ENCODE results near the gene SCNM1. TPM values are rescaled to one million over a fixed set of nuclear protein-coding genes. Genes with fewer than 3 reads are reported as not detected.

SCNM1 gene
- total RNA-seq (51.0 TPM), polyA plus RNA-seq (100 to 1,000 TPM in 1 of 4 donors, 10 to 100 TPM in 3; 74.3 to 104 (median 90.5) TPM)

GRCh38 chr1:151165738-151166504 is at the start of gene SCNM1, which contains the start of gene LYSMD1:
Gene SCNM1, plus strand, starts transcription at chr1:151166144. Its CDS starts 9 bp downstream, at chr1:151166153.
Gene LYSMD1, minus strand, starts transcription at chr1:151165902. Its CDS starts 644 bp downstream, at chr1:151165258.
- Mint-ChIP-seq H3K9me3 (no peaks in the 10 kb centered on the region), H3K36me3 (peaks cover 29% of the 10 kb centered on the region), H3K4me1 (peaks cover 6 to 74% (median 35%) of the 10 kb centered on the region in 4 donors), H3K27ac (peak within 1 kb of the TSS; percentile 89 to 97 (median 97)), H3K4me3 (peak within 1 kb of the TSS; percentile 95 to 98 (median 96)), H3K27me3 (peaks cover 6% of the 10 kb centered on the region)
- DNase-seq (peak; percentile 95 to 99 (median 97)), ATAC-seq (ENCODE audit: low read depth in 2 of 2) (peak; percentile 96)
- Histone ChIP-seq H3K36me3 (ENCODE audit: control insufficient read depth, insufficient read depth, low read length) (peaks cover 37% of the 10 kb centered on the region), H3K27me3 (ENCODE audit: control insufficient read depth, insufficient read depth, low read length) (no peaks in the 10 kb centered on the region), H3K4me1 (ENCODE audit: control insufficient read depth, insufficient read depth, low read length, poor library complexity, severe bottlenecking) (peaks cover 28% of the 10 kb centered on the region), H3K27ac (ENCODE audit: insufficient read depth, low read length, poor library complexity, severe bottlenecking) (peak within 1 kb of the TSS; percentile 70), H3K9me3 (ENCODE audit: control insufficient read depth in 2 of 2, low read length in 2 of 2) (no peaks in the 10 kb centered on the region), H3K4me3 (ENCODE audit: low read depth, low read length) (peak within 1 kb of the TSS; percentile 100)

GRCh38 chr1:151124763-151125403 is 41.1 kb upstream of the SCNM1 start:
- Histone ChIP-seq H3K4me1 (ENCODE audit: control insufficient read depth, insufficient read depth, low read length, poor library complexity, severe bottlenecking) (no peaks in the 10 kb centered on the region), H3K36me3 (ENCODE audit: control insufficient read depth, insufficient read depth, low read length) (peaks cover 16% of the 10 kb centered on the region), H3K27ac (ENCODE audit: insufficient read depth, low read length, poor library complexity, severe bottlenecking) (no peak overlapping the region), H3K9me3 (ENCODE audit: control insufficient read depth in 2 of 2, low read length in 2 of 2) (no peaks in the 10 kb centered on the region), H3K4me3 (ENCODE audit: low read depth, low read length) (no peak overlapping the region), H3K27me3 (ENCODE audit: control insufficient read depth, insufficient read depth, low read length) (no peaks in the 10 kb centered on the region)
- H3K27me3 Mint-ChIP-seq = no peaks in the 10 kb centered on the region
- ATAC-seq (ENCODE audit: low read depth in 2 of 2) (no peak), DNase-seq (no peak)
- H3K4me3 Mint-ChIP-seq = no peak overlapping the region
- H3K9me3 Mint-ChIP-seq = no peaks in the 10 kb centered on the region
- H3K36me3 Mint-ChIP-seq = peaks cover 29% of the 10 kb centered on the region
- H3K27ac Mint-ChIP-seq = peak overlapping the region; percentile 39 to 98 (median 48)
- H3K4me1 Mint-ChIP-seq = peaks cover 0 to 6% (median 2%) of the 10 kb centered on the region in 4 donors

DNA sequence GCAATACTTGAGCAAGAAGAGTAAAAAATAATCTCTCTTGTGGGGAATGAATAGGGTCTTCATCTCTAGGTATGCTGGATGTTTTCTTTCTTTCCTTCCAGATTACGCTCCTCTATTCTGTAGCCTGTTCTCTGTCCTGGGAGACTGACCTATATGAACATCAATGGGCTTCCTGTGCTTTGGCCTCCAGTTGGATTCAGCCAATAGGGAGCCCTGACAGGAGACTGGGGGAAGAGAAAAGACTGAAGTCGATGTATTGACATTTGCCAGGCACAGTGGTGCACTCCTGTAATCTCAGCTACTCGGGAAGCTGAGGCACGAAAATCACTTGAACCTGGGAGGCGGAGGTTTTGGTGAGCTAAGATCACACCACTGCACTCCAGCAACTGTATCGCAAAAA is 37.1 kb upstream of the SCNM1 start:
- no peak for ATAC-seq (ENCODE audit: low read depth in 2 of 2)
- H3K27ac ChIP-seq (ENCODE audit: insufficient read depth, low read length, poor library complexity, severe bottlenecking) = no peak overlapping the region
- H3K27me3 Mint-ChIP-seq = no peaks in the 10 kb centered on the region
- H3K4me1 Mint-ChIP-seq = peaks cover 0 to 17% (median 4%) of the 10 kb centered on the region in 4 donors
- H3K4me3 Mint-ChIP-seq = no peak overlapping the region
- no peak overlapping the region for H3K4me3 ChIP-seq (ENCODE audit: low read depth, low read length)
- peaks cover 12% of the 10 kb centered on the region for H3K36me3 Mint-ChIP-seq
- H3K36me3 ChIP-seq (ENCODE audit: control insufficient read depth, insufficient read depth, low read length) = peaks cover 8% of the 10 kb centered on the region
- H3K9me3 ChIP-seq (ENCODE audit: control insufficient read depth in 2 of 2, low read length in 2 of 2) = no peaks in the 10 kb centered on the region
- peaks cover 11% of the 10 kb centered on the region for H3K4me1 ChIP-seq (ENCODE audit: control insufficient read depth, insufficient read depth, low read length, poor library complexity, severe bottlenecking)
- H3K27ac Mint-ChIP-seq = no peak overlapping the region
- no peaks in the 10 kb centered on the region for H3K27me3 ChIP-seq (ENCODE audit: control insufficient read depth, insufficient read depth, low read length)
- H3K9me3 Mint-ChIP-seq = no peaks in the 10 kb centered on the region
- no peak for DNase-seq

DNA sequence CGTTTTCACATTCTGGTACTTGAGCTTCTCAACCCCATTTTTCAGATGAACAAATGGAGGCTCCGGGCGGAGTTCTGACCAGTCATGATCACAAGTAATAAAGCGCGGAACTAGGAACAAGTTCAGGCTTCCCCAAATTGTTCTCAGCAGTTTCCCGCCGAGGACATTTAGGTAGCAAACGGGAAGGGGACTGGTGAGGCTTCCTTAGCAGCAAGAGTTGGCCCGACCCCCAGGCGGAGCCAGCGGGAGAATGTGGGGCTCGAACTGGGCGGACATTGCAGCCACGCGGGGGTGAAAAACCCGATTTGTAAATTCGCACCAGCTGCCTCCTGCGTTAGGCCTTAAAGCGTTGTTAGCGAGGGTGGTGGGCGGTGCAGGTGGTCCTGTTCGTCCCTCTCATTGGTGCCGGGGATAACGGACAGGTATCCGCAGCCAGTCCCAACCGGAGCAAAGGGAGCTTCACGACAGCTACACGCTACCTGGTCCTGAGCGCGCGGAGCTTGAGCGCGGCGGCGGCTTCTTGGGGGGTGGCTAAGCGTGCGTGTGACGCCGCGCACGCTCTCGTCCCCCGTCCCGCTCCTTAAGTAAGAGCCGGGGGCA is 34.9 kb upstream of the SCNM1 start:
- H3K9me3 ChIP-seq (ENCODE audit: control insufficient read depth in 2 of 2, low read length in 2 of 2) = no peaks in the 10 kb centered on the region
- no peaks in the 10 kb centered on the region for H3K36me3 ChIP-seq (ENCODE audit: control insufficient read depth, insufficient read depth, low read length)
- Mint-ChIP-seq H3K36me3 (peaks cover 7% of the 10 kb centered on the region), H3K27me3 (no peaks in the 10 kb centered on the region), H3K4me3 (peak overlapping the region; percentile 78 to 92 (median 82)), H3K9me3 (no peaks in the 10 kb centered on the region), H3K4me1 (peaks cover 0 to 13% (median 1%) of the 10 kb centered on the region in 4 donors), H3K27ac (peak overlapping the region in 2 of 3 donors; percentile 51 to 54)
- H3K4me1 ChIP-seq (ENCODE audit: control insufficient read depth, insufficient read depth, low read length, poor library complexity, severe bottlenecking) = peaks cover 11% of the 10 kb centered on the region
- H3K27me3 ChIP-seq (ENCODE audit: control insufficient read depth, insufficient read depth, low read length) = no peaks in the 10 kb centered on the region
- DNase-seq (peak; percentile 58 to 91 (median 78)), ATAC-seq (ENCODE audit: low read depth in 2 of 2) (peak; percentile 96 to 99)
- peak overlapping the region; percentile 55 for H3K4me3 ChIP-seq (ENCODE audit: low read depth, low read length)
- no peak overlapping the region for H3K27ac ChIP-seq (ENCODE audit: insufficient read depth, low read length, poor library complexity, severe bottlenecking)

- no peaks in the 10 kb centered on the region for H3K27me3 ChIP-seq (ENCODE audit: control insufficient read depth, insufficient read depth, low read length)
- peaks cover 13% of the 10 kb centered on the region for H3K36me3 Mint-ChIP-seq
- ATAC-seq (ENCODE audit: low read depth in 2 of 2) = no peak
- peaks cover 0 to 13% (median 2%) of the 10 kb centered on the region in 4 donors for H3K4me1 Mint-ChIP-seq
- H3K27me3 Mint-ChIP-seq = no peaks in the 10 kb centered on the region
- DNase-seq = no peak
- no peaks in the 10 kb centered on the region for H3K9me3 Mint-ChIP-seq
- no peaks in the 10 kb centered on the region for H3K9me3 ChIP-seq (ENCODE audit: control insufficient read depth in 2 of 2, low read length in 2 of 2)
- H3K4me1 ChIP-seq (ENCODE audit: control insufficient read depth, insufficient read depth, low read length, poor library complexity, severe bottlenecking) = peaks cover 11% of the 10 kb centered on the region
- H3K4me3 Mint-ChIP-seq = peak overlapping the region; percentile 78 to 92 (median 82)
- peak overlapping the region; percentile 55 for H3K4me3 ChIP-seq (ENCODE audit: low read depth, low read length)
- H3K36me3 ChIP-seq (ENCODE audit: control insufficient read depth, insufficient read depth, low read length) = no peaks in the 10 kb centered on the region
- no peak overlapping the region for H3K27ac ChIP-seq (ENCODE audit: insufficient read depth, low read length, poor library complexity, severe bottlenecking)
- H3K27ac Mint-ChIP-seq = peak overlapping the region in 2 of 3 donors; percentile 20 to 54
These were observed 34.1 kb upstream of the SCNM1 start for GRCh38 chr1:151131701-151132334.

- Mint-ChIP-seq H3K4me3 (no peak overlapping the region), H3K9me3 (no peaks in the 10 kb centered on the region), H3K4me1 (peaks cover 0 to 13% (median 2%) of the 10 kb centered on the region in 4 donors), H3K36me3 (peaks cover 10% of the 10 kb centered on the region), H3K27me3 (no peaks in the 10 kb centered on the region), H3K27ac (no peak overlapping the region)
- H3K4me3 ChIP-seq (ENCODE audit: low read depth, low read length) = no peak overlapping the region
- H3K27me3 ChIP-seq (ENCODE audit: control insufficient read depth, insufficient read depth, low read length) = no peaks in the 10 kb centered on the region
- peaks cover 11% of the 10 kb centered on the region for H3K4me1 ChIP-seq (ENCODE audit: control insufficient read depth, insufficient read depth, low read length, poor library complexity, severe bottlenecking)
- H3K9me3 ChIP-seq (ENCODE audit: control insufficient read depth in 2 of 2, low read length in 2 of 2) = no peaks in the 10 kb centered on the region
- no peaks in the 10 kb centered on the region for H3K36me3 ChIP-seq (ENCODE audit: control insufficient read depth, insufficient read depth, low read length)
- no peak overlapping the region for H3K27ac ChIP-seq (ENCODE audit: insufficient read depth, low read length, poor library complexity, severe bottlenecking)
- no peak for DNase-seq
- ATAC-seq (ENCODE audit: low read depth in 2 of 2) = no peak
These were observed 33.5 kb upstream of the SCNM1 start for GRCh38 chr1:151132335-151133017.
